GM19463 (cell line): ENCODE results near the gene THEMIS.
"Not testable (repeated sequence)": the region's sequence is repeated elsewhere in the genome, so short reads cannot be mapped to it uniquely, and the experiment has no call there.

Source experiments
- ATAC-seq: cut with Tn5 transposase; IDR thresholded peaks from one replicate; pipeline ENCODE4 v1.9.1; 2021; ENCODE audit warnings: mild to moderate bottlenecking, moderate library complexity; ENCODE audit not compliant: unreplicated experiment

The THEMIS gene

DNA sequence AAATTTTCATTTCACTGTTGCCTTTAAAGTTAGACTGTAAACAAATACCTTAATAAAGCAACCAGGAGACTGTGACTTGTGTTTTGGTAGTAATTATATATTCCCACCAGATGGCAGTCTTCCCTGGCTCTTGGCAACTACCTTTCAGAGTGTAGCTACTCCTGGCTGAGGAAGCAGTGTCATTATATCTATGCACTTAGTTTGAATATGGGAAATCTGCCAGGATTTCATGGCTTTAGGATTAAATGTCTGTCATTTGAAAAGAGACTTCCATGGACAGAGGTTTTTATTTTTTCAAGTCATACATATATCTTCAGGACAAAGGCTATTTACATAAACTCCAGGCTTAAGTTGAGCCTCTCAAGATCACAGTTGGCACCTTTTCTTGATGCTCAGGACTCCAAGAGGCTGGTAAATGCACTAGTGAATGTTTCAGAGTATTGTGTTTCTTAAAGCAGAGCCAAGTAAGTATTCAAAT lies 163.8 kb downstream of the THEMIS start:
- peak; percentile 90 for ATAC-seq

DNA sequence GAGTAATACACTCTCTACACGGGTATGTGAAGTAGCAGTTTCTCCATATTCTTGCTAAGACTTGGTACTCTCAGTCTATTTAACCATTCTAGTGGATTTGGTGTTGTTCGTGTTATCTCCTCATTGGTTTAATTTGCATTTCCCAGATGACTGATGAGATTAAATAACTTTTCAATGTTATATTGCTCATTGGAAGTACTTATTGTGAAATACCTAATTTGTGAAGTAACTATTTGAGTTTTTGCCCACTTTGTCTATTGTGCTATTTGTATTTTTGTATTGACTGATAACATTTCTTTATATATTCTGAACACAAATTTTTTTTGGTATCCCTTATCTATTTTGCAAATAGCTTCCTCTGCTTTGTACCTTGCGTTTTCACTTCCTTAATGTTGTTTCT lies 167.9 kb downstream of the THEMIS start:
- ATAC-seq = no peak

- no peak for ATAC-seq
Measured at GRCh38 chr6:127727260-127727953, 173.5 kb downstream of the THEMIS start.

- no peak for ATAC-seq
Measured at GRCh38 chr6:127725821-127726220, 175.0 kb downstream of the THEMIS start.

DNA sequence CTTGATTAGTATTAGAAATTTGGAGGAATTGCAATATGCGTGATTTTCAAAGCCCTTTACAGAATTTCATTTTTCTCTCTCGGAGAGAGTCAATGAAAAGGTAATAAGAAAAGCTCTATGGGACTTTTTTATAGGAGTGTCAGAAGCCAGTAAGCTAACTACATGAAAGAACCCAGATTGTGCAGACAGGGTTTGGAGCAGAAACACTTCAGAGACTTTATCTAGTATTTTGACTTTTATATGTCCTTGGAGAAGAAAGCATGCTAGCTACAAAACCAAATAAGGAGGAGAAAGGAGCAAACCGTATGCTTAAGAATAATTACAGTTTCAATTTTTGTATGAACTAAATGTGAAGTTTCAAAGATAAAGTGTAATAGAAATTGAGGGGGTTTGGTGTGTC lies 182.2 kb downstream of the THEMIS start:
- ATAC-seq = no peak

GRCh38 chr6:127717384-127717783 lies 183.5 kb downstream of the THEMIS start:
- no peak for ATAC-seq

DNA sequence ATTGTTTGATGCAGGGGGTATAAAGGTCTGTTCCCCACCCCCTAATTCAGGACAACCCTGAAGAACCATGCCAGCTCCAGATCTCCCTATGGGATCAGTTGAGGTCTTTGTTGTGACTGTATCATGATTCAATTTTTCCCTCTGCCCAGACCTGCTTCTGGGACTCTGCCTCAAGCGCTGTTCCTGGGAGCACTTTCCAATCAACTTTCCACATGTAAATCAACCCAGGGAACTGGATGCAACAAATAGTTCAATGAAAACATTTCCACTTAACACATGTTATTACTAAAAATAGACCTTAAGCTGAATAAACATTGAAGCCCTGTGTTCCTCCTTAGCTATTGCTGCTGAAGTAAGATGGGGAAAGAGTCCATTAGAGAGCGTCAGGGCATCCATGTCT lies 184.4 kb downstream of the THEMIS start:
- no peak for ATAC-seq

- no peak for ATAC-seq
Measured at GRCh38 chr6:127710668-127711067, 190.2 kb downstream of the THEMIS start.

- no peak for ATAC-seq
Measured at GRCh38 chr6:127706216-127706615, 194.6 kb downstream of the THEMIS start.

GRCh38 chr6:127695108-127695507 lies 205.8 kb downstream of the THEMIS start:
- no peak for ATAC-seq

- ATAC-seq = no peak
Measured at GRCh38 chr6:127691146-127691545, 209.7 kb downstream of the THEMIS start.

DNA sequence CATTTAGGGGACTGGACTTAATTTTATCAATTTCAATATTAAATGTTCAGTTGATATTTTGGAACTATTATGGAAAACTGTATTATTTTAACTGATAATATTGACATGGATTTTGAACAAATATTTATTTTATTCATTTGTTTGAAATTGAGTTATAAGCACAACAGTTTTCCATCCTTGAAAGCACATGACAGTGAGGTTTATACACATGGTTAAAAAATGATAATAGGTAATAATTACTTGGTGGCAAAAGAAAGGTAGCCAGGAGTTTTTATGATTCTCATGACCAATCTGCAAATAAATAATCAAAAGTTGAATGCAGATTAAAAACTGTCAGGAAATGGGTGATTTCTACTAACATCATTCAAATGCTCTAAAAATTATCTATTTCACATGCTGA lies 210.3 kb downstream of the THEMIS start:
- no peak for ATAC-seq

GRCh38 chr6:127690092-127690491 lies 210.8 kb downstream of the THEMIS start:
- ATAC-seq = no peak

DNA sequence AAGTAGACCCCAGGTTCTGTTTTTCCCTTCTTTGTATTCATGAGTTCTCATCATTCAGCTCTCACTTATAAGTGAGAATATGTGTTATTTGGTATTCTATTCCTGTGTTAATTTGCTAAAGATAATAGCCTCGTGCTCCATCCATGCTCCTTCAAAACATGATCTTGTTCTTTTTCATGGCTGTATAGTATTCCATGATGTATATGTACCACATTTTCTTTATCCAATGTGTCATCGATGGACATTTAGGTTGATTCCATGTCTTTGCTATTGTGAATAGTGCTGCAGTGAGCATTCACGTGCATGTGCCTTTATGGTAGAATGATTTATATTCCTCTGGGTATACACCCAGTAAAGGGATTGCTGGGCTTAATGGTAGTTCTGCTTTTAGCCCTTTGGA lies 213.4 kb downstream of the THEMIS start:
- not testable (repeated sequence) for ATAC-seq

- no peak for ATAC-seq
Measured at GRCh38 chr6:127686084-127686483, 214.8 kb downstream of the THEMIS start.

- no peak for ATAC-seq
Measured at GRCh38 chr6:127684501-127684900, 216.4 kb downstream of the THEMIS start.
